GM18505 (cell line): ENCODE data around the gene FOXP4.

Experiments used
- ATAC-seq: cut with Tn5 transposase; IDR thresholded peaks from one replicate; pipeline ENCODE4 v1.9.1; 2021; ENCODE audit not compliant: unreplicated experiment
- POLR2A ChIP-seq: IDR thresholded peaks from 4 replicates; pipeline ENCODE4 v1.6.1; 2011; ENCODE audit warnings: borderline replicate concordance; ENCODE audit not compliant: insufficient read depth, insufficient read length; ENCODE audit errors: extremely low read depth

FOXP4 gene

GRCh38 chr6:41622206-41622988 lies 76.2 kb downstream of the FOXP4 start:
- no peak for ATAC-seq
- no peak for TF ChIP-seq POLR2A

- ATAC-seq = no peak
- no peak for TF ChIP-seq POLR2A
Observed at GRCh38 chr6:41623330-41623729, 77.1 kb downstream of the FOXP4 start.

GRCh38 chr6:41624621-41625380 lies 78.6 kb downstream of the FOXP4 start:
- no peak for ATAC-seq
- TF ChIP-seq POLR2A = no peak

GRCh38 chr6:41625442-41625841 lies 79.3 kb downstream of the FOXP4 start:
- TF ChIP-seq POLR2A = no peak
- ATAC-seq = no peak

- no peak for TF ChIP-seq POLR2A
- no peak for ATAC-seq
Observed at GRCh38 chr6:41626022-41626421, 79.8 kb downstream of the FOXP4 start.

- no peak for TF ChIP-seq POLR2A
- ATAC-seq = no peak
Observed at GRCh38 chr6:41626917-41627316, 80.7 kb downstream of the FOXP4 start.

GRCh38 chr6:41629128-41629527 lies 82.9 kb downstream of the FOXP4 start:
- TF ChIP-seq POLR2A = no peak
- ATAC-seq = no peak

GRCh38 chr6:41630069-41630468 lies 83.9 kb downstream of the FOXP4 start:
- TF ChIP-seq POLR2A = no peak
- no peak for ATAC-seq

- ATAC-seq = no peak
- TF ChIP-seq POLR2A = no peak
Observed at GRCh38 chr6:41630946-41631345, 84.8 kb downstream of the FOXP4 start.

GRCh38 chr6:41633056-41633634 lies 87.0 kb downstream of the FOXP4 start:
- ATAC-seq = no peak
- no peak for TF ChIP-seq POLR2A

- TF ChIP-seq POLR2A = no peak
- no peak for ATAC-seq
Observed at GRCh38 chr6:41634657-41635056, 88.5 kb downstream of the FOXP4 start.

GRCh38 chr6:41635365-41635764 lies 89.2 kb downstream of the FOXP4 start:
- ATAC-seq = no peak
- TF ChIP-seq POLR2A = no peak

GRCh38 chr6:41636833-41637193 lies 90.6 kb downstream of the FOXP4 start:
- no peak for TF ChIP-seq POLR2A
- no peak for ATAC-seq
